Lung (tissue), 16 donors: ENCODE data around the gene CAD. TPM values are rescaled to one million over a fixed set of nuclear protein-coding genes. Genes with fewer than 3 reads are reported as not detected.

ENCODE experiments used
- ATAC-seq: fragments of 200-7000 bp; cut with Tn5 transposase; one replicate; pipeline ENCODE4 v1.9.1; 2020; ENCODE audit warnings: moderate number of reproducible peaks; ENCODE audit not compliant: insufficient read depth, low FRiP score
- DNase-seq, 3 donors: peaks; one replicate each; pipeline ENCODE4 v3.0.0-alpha.2; 2013 to 2017
- H3K27ac ChIP-seq, 2 donors: one replicate each; pipeline ENCODE4 v1.5.1; 2013; ENCODE audit warnings: mild to moderate bottlenecking in 2 of 2, moderate library complexity in 2 of 2, control low read depth in 1 of 2, inconsistent platforms in 1 of 2, low read depth in 1 of 2, low read length in 1 of 2
- H3K27me3 ChIP-seq, 3 donors: one replicate each; pipeline ENCODE4 v1.5.1; 2013; ENCODE audit warnings: low read length in 2 of 3; ENCODE audit not compliant: control insufficient read depth in 3 of 3, insufficient read depth in 3 of 3
- H3K36me3 ChIP-seq, 4 donors: one replicate each; pipeline ENCODE4 v1.5.1; 2013; ENCODE audit warnings: low read length in 4 of 4, mild to moderate bottlenecking in 1 of 4, moderate library complexity in 1 of 4; ENCODE audit not compliant: control insufficient read depth in 4 of 4, insufficient read depth in 4 of 4
- H3K4me1 ChIP-seq, 5 donors: one replicate each; pipeline ENCODE4 v1.5.1; 2013; ENCODE audit warnings: low read length in 5 of 5, mild to moderate bottlenecking in 2 of 5, moderate library complexity in 1 of 5; ENCODE audit not compliant: control insufficient read depth in 5 of 5, insufficient read depth in 5 of 5
- H3K4me3 ChIP-seq: one replicate; pipeline ENCODE4 v1.5.1; 2013; ENCODE audit warnings: mild to moderate bottlenecking, control low read depth, moderate library complexity
- H3K9ac ChIP-seq, 2 donors: one replicate each; pipeline ENCODE4 v1.5.1; 2013; ENCODE audit warnings: low read length in 2 of 2, control low read depth in 1 of 2; ENCODE audit not compliant: insufficient read depth in 1 of 2
- H3K9me3 ChIP-seq, 4 donors: one replicate each; pipeline ENCODE4 v1.5.1; 2013; ENCODE audit warnings: low read length in 3 of 4, mild to moderate bottlenecking in 1 of 4, moderate library complexity in 1 of 4; ENCODE audit not compliant: control insufficient read depth in 4 of 4, insufficient read depth in 3 of 4
- CTCF ChIP-seq: IDR thresholded peaks from 2 replicates; pipeline ENCODE4 v1.5.1; 2012; ENCODE audit warnings: mild to moderate bottlenecking; ENCODE audit errors: control extremely low read depth, extremely low read depth
- WGBS, 2 donors: extraction: QIAGEN DNeasy Blood & Tissue Kit; methylation state at CpG; one replicate each; pipeline ENCODE4 v1.1.7; 2013; 5-methylcytosine and 5-hydroxymethylcytosine counted together
- long read RNA-seq, 5 donors: transcript quantifications; one replicate each; lab custom pipeline, GENCODE V29; 2026
- polyA plus RNA-seq, 2 donors: library from polyadenylated mRNA; stranded (reverse); fragments of 200-250 nt; gene quantifications; one replicate each; pipeline ENCODE4 v1.2.1, GENCODE V29; 2013
- total RNA-seq, 2 donors: library from RNA; depleted of rRNA in 1 of 2; stranded (reverse); fragments of >200 nt in 1 of 2; gene quantifications; one replicate each; pipeline ENCODE4 v1.2.1, GENCODE V29; 2014 to 2021
- donor health status: control.
- donor health status: control.
- donor health status: Bipolar disorder and iron deficiency.
- donor health status: healthy.
- donor health status: DM: yes; HTN: yes; CAD: no.

Gene CAD
- total RNA-seq (10 to 100 TPM; 18.3 to 42.0 TPM), polyA plus RNA-seq (10 to 100 TPM; 10.9 to 19.4 TPM)
- long read RNA-seq, donor 1, partial matches to known transcripts, result 0 of 1 reads
- long read RNA-seq, donor 1, other reads (novel, unspliced or antisense), result 0 of 1 reads
- long read RNA-seq, donor 2, result 0 reads
- long read RNA-seq, donor 3, partial matches to known transcripts, result 7 of 7 reads
- long read RNA-seq, donor 3, other reads (novel, unspliced or antisense), result 0 of 7 reads
- long read RNA-seq, donor 4, partial matches to known transcripts, result 8 of 8 reads
- long read RNA-seq, donor 4, other reads (novel, unspliced or antisense), result 0 of 8 reads
- long read RNA-seq, donor 5, full-length matches to known transcripts, result 1 of 1 reads
- long read RNA-seq, donor 5, partial matches to known transcripts, result 0 of 1 reads
- long read RNA-seq, donor 5, other reads (novel, unspliced or antisense), result 0 of 1 reads

- no peaks in the 10 kb centered on the region for H3K9me3 ChIP-seq
- no peak for TF ChIP-seq CTCF
- H3K27ac ChIP-seq, result peak within 1 kb of the TSS; percentile 39 to 57
- H3K36me3 ChIP-seq, result peaks cover 0 to 27% (median 8%) of the 10 kb centered on the region in 4 donors
- H3K9ac ChIP-seq, result peak within 1 kb of the TSS; percentile 50 to 62
- H3K27me3 ChIP-seq, result no peaks in the 10 kb centered on the region
- ATAC-seq, result peak; percentile 96
- DNase-seq, result peak; percentile 85 to 92 (median 88)
- WGBS, 2 donors, result 1% methylated on average over 68 to 72 of the region's 72 CpGs
- peaks cover 0 to 20% (median 3%) of the 10 kb centered on the region in 5 donors for H3K4me1 ChIP-seq
- peak within 1 kb of the TSS; percentile 56 for H3K4me3 ChIP-seq
Measured at GRCh38 chr2:27217173-27218121, at the start of gene CAD. Gene CAD, plus strand, starts transcription at chr2:27217369. Its CDS starts 183 bp downstream, at chr2:27217552.

- no peak for TF ChIP-seq CTCF
- ATAC-seq, result no peak
- WGBS, 2 donors, result 72 to 73% methylated on average over 6 of the region's 6 CpGs
Measured at GRCh38 chr2:27170581-27171337, 46.4 kb upstream of the CAD start.

GRCh38 chr2:27171351-27171848, 45.8 kb upstream of the CAD start:
- H3K9me3 ChIP-seq, result no peaks in the 10 kb centered on the region
- DNase-seq (no peak), ATAC-seq (no peak)
- H3K27me3 ChIP-seq, result peaks cover 0 to 27% (median 9%) of the 10 kb centered on the region in 3 donors
- H3K4me1 ChIP-seq, result peaks cover 0 to 4% (median 0%) of the 10 kb centered on the region in 5 donors
- no peak overlapping the region for H3K4me3 ChIP-seq
- H3K36me3 ChIP-seq, result no peaks in the 10 kb centered on the region
- 73 to 76% methylated on average over 8 of the region's 8 CpGs for WGBS, 2 donors
- H3K9ac ChIP-seq, result no peak overlapping the region
- no peak for TF ChIP-seq CTCF
- H3K27ac ChIP-seq, result no peak overlapping the region

More at GRCh38 chr2:27170581-27171337, 46.4 kb upstream of the CAD start:
- Histone ChIP-seq H3K9me3 (no peaks in the 10 kb centered on the region), H3K27me3 (peaks cover 0 to 27% (median 9%) of the 10 kb centered on the region in 3 donors), H3K4me1 (peaks cover 0 to 4% (median 0%) of the 10 kb centered on the region in 5 donors), H3K27ac (no peak overlapping the region), H3K36me3 (no peaks in the 10 kb centered on the region), H3K9ac (no peak overlapping the region), H3K4me3 (no peak overlapping the region)
- DNase-seq, result no peak
